ENCODE results near the gene BMP8B.
"Not testable (repeated sequence)": the region's sequence is repeated elsewhere in the genome, so short reads cannot be mapped to it uniquely, and the experiment has no call there.

The BMP8B gene, protein sequence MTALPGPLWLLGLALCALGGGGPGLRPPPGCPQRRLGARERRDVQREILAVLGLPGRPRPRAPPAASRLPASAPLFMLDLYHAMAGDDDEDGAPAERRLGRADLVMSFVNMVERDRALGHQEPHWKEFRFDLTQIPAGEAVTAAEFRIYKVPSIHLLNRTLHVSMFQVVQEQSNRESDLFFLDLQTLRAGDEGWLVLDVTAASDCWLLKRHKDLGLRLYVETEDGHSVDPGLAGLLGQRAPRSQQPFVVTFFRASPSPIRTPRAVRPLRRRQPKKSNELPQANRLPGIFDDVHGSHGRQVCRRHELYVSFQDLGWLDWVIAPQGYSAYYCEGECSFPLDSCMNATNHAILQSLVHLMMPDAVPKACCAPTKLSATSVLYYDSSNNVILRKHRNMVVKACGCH
- total RNA-seq, result 2.2 to 11.4 (median 6.6) reads per million in 4 experiments

DNA sequence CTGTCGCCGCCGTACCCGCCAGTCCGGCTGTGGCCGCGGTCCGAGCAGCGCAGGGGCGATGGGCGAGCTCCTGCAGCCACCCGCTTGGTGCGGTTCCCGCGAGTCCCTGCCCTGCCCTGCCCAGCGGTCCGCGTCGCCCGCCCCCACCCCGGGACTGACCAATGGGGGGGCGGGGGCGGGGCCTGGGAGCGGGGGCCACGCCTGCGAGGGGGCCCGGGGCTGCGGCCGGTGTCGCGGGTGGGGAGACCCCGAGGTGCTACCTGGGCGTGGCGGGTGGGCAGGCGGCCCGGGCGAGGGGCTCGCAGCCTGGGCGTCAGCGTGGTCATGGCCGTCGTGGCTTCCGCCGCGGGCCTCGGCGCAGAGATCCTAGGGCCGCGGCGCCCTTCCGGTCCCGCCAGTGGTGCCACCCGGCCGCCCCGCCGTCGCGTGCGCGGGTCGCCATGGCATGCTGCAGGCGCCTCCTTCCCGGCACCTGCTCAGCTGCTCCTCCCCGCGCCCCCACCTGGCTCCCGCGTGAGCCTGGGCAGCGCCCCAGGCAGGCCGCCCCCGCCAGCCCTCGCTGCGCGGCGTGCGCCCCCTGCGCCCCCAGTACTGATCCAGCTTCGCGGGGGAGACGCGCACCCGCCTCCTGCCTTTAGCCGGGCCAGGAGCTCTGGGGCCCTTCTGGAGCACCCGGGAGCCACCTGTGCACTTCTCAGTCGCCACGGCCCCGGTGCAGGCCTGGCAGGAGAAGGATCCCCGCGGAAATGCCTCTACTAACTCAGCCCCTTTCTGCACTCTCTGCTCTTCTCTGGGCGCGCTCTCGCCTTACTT lies at the start of gene BMP8B:
Gene BMP8B (minus strand): TSS at position 108 of the 813 bp plus-strand sequence. CDS start 380 bp downstream, outside the sequence.
- no peak for DNase-seq

DNA sequence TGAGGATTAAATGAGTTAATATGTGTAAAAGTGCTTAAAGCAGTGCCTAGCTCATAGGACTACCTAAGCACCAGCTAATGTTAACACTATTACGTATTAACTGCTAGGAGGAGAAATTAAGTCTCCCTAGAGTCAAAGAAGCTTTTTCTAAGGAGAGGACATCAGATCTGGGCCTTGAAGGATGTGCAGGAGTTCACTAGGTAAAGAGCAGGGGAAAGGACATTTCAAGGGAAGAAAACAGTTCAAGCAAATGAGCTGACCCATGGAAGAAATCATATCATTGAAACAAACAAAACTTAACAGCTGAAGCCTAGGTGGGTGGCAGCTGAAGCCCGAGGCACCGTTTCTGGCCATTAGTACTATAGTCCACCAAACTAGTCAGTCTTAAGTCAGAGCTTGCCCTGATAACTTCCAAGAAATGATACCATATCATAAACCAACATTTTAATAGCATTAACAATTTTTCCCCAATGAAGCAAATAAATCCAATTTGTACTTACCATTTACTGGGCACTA lies 48.0 kb upstream of the BMP8B start:
- no peak for DNase-seq

DNA sequence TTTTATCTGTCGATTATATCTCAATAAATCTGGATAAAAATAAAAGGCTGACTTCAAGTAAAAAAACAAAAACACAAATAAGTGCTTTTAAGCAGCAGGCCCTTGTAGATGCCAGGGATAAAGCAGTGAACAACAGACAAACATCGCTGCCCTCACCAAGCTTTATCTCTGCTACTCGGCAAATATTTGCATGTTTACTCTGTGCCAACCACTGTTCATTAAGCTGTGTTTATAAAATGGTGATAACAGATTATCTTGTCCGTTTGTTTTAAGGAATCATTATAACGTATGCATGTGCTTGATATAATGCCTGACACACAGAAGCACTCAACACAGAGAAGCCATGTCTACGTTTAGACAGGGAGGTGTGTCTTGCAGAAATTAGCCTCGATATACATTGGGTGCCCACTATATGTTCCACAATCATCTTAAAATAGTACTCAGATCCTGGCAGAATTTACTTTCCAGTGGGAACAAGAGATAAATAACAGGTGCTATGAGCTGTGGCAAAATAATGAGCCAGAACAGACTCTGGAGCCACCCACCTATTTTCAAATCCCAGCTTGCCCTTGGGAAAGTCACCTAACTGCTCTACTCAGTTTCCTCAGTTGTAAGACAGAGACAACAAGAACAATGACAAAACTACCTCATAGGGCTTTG lies 47.4 kb upstream of the BMP8B start:
- no peak for DNase-seq

DNA sequence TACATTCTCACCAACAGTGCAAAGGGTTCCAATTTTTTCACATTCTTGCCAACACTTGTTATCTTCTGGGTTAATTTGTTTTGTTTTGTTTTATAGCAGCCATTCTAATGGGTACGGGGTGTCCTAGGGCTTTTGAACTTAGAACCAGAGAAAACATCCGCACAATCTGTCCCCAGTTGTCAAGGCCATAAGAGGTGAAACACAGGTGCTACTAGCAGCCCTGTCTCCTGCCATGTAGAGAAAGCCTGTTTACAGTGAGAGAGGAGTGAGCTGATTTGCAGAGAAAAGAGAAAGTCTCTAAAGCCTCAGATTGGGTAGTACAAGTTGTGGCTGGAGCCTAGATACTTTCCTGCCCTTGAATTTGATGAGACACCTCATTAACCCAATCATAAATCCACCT lies 46.4 kb upstream of the BMP8B start:
- DNase-seq, result no peak

DNA sequence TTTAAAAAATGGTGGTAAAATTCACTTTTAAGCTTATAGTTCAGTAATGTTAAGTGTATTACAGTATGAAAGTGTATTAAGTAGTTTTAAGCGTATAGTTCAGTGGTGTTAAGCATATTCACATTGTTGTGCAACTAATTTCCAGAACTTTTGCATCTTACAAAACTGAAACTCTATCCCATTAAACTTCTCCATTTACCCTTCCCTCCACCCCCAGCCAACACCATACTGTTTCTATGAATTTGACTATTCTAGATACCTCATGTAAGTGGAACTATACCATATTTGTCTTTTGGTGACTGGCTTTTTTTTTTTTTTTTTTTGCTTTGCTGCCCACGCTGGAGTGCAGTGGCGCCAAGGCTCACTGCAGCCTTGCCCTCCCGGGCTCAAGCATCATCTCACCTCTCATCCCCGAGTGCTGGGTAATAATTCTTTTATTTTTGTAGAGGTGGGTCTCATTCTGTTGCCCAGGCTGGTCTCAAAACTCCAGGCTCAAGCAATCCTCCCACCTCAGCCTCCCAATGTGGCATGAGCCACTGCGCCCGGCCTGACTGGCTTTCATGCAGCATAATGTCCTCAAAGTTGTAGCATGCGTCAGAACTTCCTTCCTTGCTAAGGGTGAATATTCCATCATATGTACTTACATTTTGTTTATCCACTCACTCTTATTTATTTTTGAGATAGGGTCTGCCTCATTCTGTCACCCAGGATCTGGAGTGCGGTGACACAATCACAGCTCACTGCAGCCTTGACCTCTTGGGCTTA lies 45.1 kb upstream of the BMP8B start:
- DNase-seq, result no peak

DNA sequence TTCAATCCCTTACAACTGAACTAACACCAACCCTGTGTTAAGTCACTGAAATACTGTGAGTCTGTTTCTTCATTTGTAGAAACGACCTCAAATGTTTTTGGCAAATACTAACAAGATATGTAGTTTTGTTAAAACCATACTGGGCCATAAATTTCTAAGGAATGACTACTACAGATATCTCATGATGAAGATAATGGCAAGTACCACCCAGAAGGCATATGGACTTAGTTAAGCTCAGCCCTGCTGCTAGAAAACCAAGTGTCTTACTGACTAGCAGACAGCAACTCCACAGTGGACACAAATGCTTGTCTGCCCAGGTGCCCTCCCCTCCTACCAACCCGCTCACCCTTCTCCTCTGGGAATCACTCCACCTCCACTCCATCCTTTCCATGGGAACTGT lies 44.5 kb upstream of the BMP8B start:
- DNase-seq, result no peak

DNA sequence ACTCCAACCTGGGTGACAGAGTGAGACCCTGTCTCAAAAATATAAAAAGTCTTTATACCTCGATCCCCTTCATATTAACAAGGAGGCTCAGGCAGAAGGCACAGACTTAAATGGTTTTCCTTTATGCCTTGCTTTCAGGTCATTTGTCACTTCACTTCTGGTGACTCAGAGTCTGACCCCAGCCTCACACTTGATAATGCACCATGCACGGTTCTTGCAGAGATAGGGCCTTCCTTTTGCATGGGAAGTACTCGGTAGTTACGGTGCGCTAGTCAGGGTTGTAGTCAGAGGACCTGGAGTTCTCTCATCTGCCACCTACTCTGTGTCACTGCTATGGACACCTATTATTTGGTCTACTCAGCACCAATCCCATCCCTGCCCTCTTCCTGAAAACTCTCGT lies 43.6 kb upstream of the BMP8B start:
- no peak for DNase-seq

DNA sequence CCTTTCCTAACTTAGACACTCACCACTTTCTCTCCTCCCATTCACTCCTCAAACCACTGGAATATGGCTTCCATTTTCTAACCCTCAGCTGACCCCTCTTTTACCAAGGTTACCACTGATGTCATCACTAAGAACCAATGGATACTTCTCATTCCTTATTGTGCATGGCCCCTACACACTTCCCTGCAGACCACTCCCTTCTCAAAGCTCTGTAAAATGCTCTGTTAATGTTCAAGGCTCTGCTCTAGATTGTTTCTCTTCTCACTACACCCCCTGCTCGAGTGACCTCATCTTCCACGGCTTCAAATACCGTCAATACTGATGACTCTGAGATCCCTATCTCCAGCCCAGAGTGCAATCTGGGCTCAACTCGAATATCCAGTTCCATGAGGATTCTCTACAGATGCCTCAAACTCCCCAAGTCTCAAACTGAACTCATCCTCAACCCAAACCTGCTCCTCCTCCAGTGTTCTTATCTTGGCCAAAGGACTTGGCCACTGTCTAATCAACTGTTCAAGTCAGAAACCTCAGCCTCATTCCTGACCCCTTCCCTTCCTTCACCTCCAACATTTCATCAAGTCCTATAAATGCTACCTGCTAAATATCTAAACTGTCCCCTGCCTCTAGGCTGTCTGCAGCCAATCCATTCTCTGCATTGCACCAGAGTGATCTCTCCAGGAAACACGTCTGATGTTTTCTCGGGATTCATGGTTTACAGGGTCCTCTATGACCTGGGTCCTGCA lies 41.3 kb upstream of the BMP8B start:
- DNase-seq, result no peak

DNA sequence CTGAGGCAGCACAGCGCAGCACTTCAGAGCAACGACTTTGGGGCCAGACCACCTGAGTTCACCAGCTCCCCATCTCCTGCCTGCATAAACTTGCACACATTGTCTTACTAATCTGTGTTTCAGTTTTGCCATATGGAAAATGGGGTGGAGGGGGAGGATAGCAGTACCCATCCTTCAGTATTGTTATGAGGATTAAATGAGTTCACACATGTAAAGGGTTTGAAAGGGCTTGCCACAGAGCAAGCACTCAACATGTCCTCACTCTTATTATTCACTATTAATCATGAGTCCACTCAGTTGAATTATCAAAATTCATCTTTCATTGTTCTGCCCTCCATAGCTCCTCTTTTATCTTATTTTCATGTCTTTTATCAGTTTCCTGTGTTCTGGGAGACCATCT lies 40.1 kb upstream of the BMP8B start:
- no peak for DNase-seq

DNA sequence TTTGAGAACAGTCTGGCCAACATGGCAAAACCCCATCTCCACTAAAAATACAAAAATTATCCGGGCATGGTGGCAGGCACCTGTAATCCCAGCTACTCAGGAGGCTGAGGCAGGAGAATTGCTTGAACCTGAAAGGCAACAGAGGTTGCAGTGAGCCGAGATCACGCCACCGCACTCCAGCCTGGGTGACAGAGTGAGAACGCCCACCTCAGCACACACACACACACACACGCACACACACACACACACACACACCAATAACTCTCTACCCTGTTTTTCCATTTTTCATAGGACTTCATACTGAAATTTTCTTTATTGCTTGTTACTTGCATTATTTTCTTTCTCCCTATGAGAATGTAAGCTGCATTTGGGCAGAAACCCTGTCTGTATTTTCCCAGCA lies 39.6 kb upstream of the BMP8B start:
- DNase-seq, result not testable (repeated sequence)

DNA sequence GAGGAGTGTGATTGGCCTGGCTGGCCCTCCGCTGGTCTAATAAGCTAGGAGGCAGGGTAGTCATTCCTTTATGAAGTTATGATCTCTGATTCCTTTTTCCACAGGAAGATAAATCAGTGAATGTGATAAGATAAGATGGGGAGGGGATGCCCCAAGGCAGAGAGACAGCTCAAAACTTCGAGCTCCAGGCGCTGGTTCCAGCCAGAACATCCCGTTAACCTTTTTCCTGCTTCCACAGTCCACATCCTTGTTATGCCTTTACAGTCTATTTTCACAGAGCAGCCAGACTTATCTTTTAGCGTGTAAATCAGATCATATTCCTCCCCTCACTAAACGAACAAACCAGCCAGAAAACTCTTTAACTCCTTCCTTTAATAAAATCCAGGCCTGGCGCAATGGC lies 38.5 kb upstream of the BMP8B start:
- no peak for DNase-seq

DNA sequence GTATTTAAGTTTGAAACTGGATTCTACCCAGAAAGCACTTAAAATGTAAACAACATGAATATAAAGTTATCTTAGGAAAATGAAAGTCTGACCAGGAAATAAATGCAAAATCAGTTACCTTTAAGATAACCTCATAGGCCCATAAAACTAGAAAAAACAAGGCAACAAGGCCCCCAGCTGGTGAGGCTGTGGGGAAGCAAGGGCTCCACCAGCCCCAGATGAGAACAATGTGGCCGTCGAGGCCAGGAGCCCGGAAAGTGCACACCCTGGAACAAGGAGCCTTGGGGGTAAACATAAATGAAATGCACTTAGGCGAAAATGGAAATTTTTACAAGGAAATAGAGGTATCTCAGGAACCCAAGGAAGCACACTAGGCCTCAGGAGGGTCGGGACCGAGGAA lies 37.9 kb upstream of the BMP8B start:
- DNase-seq, result no peak

DNA sequence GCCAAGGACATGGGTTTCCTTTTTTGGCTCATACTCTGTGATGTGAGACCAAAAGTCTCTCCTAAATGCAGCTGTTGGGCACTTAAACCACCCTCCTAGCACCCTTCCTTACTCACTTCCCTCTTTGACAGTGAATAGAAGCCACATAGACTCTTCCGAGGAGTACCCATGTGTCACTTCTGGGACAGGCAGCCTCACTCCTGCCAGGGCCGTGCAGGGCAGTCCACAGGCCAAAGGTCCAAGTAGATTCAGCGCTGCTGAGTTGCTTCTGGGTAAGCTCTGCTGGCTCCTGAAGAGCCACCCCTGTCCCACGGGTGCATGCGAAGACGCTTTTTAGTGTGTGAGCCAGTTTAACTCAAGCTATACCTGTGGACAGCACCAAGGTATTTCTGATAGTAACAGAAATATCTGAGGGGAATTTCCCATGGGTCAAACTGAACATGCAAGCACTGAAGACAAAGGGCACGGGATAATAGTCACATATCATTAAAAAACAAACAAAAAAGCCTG lies 36.8 kb upstream of the BMP8B start:
- DNase-seq, result no peak

DNA sequence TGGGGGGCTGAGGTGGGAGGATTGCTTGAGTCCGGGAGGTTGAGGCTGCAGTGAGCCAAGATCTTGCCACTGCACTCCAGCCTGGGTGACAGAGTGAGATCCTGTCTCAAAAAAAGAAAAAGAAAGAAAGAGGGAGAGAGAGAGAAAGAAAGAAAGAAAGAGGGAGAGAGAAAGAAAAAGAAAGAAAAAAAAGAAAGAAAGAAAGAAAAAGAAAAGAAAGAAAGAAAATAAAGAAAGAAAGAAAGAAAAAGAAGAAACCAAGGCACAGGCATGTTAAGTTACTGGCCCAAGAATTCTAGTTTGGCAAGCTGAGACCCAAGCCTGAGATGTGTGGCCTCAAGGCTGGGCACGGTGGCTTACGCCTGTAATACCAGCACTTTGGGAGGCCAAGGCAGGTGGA lies 34.8 kb upstream of the BMP8B start:
- not testable (repeated sequence) for DNase-seq

DNA sequence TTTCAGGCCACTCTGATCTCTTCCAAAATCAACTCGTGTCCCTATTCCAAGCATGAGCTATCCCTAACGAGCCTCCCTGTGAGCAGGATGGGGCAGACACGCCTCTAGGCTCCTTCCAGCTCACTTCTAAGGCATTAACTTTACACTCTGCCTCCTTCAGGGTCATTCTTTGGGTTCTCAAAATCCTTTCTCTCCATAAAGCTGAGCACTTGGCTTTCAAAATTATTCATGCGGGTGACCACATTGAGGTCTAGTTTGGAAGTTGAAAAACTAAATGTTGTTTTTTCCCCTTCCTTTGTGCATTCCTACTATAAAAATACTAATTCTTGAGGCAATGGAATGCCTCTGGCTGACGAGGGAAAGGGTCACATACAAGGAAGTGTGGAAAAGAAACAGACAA lies 33.5 kb upstream of the BMP8B start:
- DNase-seq, result no peak

DNA sequence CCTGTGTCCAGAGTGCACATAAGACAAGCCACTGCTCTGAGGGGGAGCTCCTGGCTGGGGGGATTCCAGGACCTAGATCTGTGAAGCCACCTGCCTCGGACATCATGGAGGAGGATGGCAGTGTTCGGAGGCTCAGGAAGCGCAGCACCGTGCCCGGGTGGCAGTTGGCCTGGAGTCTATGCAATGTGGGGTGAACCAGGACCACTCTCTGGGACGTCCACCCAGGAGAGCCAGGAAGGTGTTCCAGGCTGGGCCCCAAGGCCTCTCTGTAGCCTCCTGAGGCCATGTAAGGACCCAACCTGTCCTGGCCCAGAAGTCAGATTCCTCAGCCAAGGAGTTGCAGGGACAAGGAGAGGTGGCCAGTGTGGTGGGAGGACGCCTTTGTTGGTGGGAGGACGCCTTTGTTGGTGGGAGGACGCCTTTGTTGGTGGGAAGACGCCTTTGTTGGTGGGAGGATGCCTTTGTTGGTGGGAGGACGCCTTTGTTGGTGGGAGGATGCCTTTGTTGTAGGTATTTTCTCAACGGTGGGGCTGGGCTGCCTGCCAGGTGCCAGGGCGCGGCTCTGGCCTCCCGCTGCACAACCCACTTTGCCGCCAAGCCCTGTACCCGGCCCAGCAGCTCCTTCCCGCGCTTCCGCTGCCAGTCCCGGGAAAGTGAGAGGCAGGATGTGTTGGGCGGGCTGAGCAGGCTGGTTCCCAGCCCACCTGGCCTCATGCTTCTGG lies 30.6 kb upstream of the BMP8B start:
- DNase-seq, result no peak

DNA sequence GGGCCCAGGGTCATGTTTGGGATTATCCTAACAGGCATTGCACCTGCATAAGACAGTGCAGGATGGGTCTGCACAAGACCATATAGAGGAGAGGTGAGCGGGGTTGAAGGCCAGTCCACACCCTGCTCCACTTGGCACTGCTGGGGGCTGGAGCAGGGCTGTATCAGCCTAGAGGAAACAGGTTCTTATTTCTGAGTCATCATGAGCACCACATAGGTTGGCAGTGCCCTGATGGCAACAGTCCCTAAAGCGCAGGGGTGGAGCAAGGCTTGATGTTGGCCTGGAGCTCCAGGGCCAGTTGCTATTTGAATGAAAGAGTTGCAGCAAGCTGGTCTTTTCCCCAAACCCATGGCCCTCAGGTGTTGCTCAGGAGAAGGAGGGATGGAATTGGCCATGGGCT lies 29.8 kb upstream of the BMP8B start:
- no peak for DNase-seq

DNA sequence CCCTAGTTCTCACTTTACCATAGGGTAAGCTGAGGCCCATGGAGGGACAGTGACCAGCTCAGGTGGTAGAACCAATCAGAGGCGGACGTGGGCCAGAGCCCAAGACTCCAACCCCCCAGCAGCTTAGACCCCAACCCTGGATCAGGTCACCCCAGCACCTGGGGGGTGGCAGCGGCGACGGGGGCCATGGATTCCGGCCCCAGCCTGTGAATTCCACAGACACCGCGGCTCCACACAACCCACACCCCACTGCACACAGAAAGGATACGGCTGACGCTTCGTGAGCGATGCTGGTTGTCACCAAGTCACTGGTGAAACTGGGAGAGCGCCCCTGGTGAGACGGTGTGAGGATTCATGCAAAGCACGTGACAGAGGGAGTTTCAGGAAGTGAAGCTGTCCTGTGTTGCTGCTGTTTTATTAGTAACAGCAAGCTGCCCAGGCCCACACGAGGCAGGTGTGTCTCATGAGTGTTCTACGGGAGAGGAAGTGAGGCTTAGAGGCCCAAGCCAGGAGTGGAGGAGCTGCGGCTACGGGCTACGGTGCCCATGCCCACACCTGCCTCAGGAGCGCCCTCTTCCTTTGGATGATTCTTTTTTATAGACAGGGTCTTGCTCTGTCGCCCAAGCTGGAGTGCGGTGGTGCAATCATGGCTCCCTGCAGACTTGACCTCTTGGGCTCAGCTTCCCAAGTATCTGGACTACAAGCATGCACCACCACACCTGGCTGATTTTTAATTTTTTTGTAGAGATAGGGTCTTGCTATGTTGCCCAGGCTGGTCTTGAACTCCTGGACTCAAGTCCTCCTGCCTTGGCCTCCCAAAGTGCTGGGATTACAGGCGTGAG lies 28.6 kb upstream of the BMP8B start:
- peak; percentile 38 for DNase-seq

DNA sequence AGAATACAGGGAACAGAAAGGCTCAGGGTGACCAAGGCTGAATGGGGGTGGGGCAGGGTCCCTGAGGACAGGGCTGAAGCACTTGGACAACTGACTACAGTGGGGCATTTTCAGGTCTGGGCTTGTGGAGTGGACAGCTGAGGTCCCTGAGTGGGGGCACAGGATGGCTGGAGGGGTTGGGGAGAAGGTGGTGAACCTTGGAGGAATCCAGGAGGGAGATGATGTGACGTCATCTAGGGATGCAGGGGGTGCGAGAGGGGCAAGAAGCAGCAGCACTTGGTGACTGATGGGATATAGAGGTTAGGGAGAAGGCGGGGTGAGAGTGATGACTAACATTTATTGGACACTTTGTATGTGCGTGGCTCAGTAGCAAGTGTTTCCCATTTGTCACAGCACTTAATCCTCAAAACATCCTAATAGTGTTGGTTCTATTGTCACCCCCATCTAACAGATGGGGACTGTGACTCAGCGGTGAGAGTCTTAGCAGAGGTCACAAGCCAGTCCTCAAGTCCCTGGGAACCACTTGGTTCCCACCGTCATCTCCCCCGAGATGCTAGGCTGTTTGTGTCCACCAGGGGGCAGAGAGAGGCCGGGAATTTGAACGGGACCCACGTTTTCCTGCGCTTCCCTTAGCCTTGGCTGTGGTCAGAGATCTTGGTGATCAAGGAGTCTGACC lies 27.9 kb upstream of the BMP8B start:
- peak; percentile 52 for DNase-seq

All from effector CD8-positive, alpha-beta T cell (primary cell).